ENCODE results near the gene SCIN. TPM values are rescaled to one million over a fixed set of nuclear protein-coding genes. Genes with fewer than 3 reads are reported as not detected.

Gene SCIN
- total RNA-seq, 4 donors from 2014 or later = 9.1 to 257 (median 208) TPM

- Histone ChIP-seq H3K4me3 (no peak overlapping the region), H3K9me3 (peaks cover 0 to 6% (median 0%) of the 10 kb centered on the region in 4 donors), H3K4me1 (no peaks in the 10 kb centered on the region), H3K27me3 (no peaks in the 10 kb centered on the region), H3K36me3 (peaks cover 0 to 3% (median 0%) of the 10 kb centered on the region in 3 donors), H3K27ac (no peak overlapping the region)
- DNase-seq = no peak
- TF ChIP-seq CTCF (IDR thresholded peaks at IDR 0.05) (no peak), POLR2A (IDR thresholded peaks at IDR 0.05) (no peak)
These were observed 30.9 kb downstream of the SCIN start for GRCh38 chr7:12601302-12601869.

- Histone ChIP-seq H3K4me1 (no peaks in the 10 kb centered on the region), H3K27me3 (no peaks in the 10 kb centered on the region), H3K36me3 (peaks cover 0 to 9% (median 0%) of the 10 kb centered on the region in 3 donors), H3K9me3 (peaks cover 0 to 3% (median 0%) of the 10 kb centered on the region in 4 donors), H3K4me3 (no peak overlapping the region), H3K27ac (no peak overlapping the region)
- no peak for DNase-seq
- TF ChIP-seq POLR2A (IDR thresholded peaks at IDR 0.05) = no peak
- no peak for TF ChIP-seq CTCF (IDR thresholded peaks at IDR 0.05)
These were observed 36.6 kb downstream of the SCIN start for GRCh38 chr7:12607134-12607533.

GRCh38 chr7:12609561-12609960 is 39.0 kb downstream of the SCIN start:
- TF ChIP-seq CTCF (IDR thresholded peaks at IDR 0.05) (no peak), POLR2A (IDR thresholded peaks at IDR 0.05) (no peak)
- Histone ChIP-seq H3K4me1 (no peaks in the 10 kb centered on the region), H3K27me3 (no peaks in the 10 kb centered on the region), H3K27ac (no peak overlapping the region), H3K9me3 (no peaks in the 10 kb centered on the region), H3K4me3 (no peak overlapping the region), H3K36me3 (peaks cover 0 to 9% (median 0%) of the 10 kb centered on the region in 3 donors)
- no peak for DNase-seq

GRCh38 chr7:12610899-12611298 is 40.4 kb downstream of the SCIN start:
- Histone ChIP-seq H3K36me3 (peaks cover 0 to 9% (median 0%) of the 10 kb centered on the region in 3 donors), H3K27ac (no peak overlapping the region), H3K4me3 (no peak overlapping the region), H3K9me3 (no peaks in the 10 kb centered on the region), H3K27me3 (no peaks in the 10 kb centered on the region), H3K4me1 (no peaks in the 10 kb centered on the region)
- DNase-seq = no peak
- TF ChIP-seq POLR2A (IDR thresholded peaks at IDR 0.05) (no peak), CTCF (IDR thresholded peaks at IDR 0.05) (no peak)

DNA sequence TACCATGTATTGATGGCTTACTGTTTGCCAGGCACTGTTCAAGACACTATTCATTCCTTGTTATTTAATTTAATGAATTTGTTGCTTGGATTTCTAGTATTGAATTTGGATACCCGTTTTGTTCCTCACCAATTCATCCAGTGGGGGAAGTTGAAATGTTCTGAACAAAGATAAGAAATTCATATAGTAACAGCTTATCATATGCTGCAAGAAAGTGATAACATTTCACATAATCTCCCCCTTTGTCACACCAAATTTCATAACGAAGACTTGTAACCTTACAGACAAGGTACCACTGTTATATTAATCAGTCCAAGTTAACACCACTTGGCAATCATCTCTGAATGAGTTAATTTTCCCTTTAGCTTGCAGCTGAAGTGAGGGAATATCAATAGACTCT is 42.1 kb downstream of the SCIN start:
- peaks cover 0 to 3% (median 0%) of the 10 kb centered on the region in 3 donors for H3K36me3 ChIP-seq
- H3K4me3 ChIP-seq = no peak overlapping the region
- no peak overlapping the region for H3K27ac ChIP-seq
- H3K4me1 ChIP-seq = no peaks in the 10 kb centered on the region
- H3K27me3 ChIP-seq = no peaks in the 10 kb centered on the region
- no peak for DNase-seq
- no peak for TF ChIP-seq POLR2A (IDR thresholded peaks at IDR 0.05)
- TF ChIP-seq CTCF (IDR thresholded peaks at IDR 0.05) = no peak
- no peaks in the 10 kb centered on the region for H3K9me3 ChIP-seq

All from Peyer's patch (tissue), 4 donors.